Measurements from ENCODE around the gene MSH3.

The MSH3 gene

DNA sequence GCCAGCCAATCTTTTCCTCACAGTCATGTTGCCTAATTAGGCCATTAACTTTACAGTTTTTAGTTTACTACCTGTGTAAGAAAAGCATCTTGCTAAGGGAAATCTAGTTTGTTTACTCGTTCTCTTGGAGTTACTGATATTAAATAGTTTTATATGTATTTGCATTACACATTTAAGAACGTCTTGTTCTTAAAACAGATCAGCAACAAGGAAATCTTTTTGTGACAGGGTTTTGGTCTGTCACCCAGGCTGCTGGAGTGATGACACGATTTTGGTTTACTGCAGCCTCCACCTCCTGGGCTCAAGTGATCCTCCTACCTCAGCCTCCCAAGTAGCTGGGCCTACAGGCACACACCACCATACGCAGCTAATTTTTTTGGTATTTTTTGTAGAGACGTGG is 29.2 kb upstream of the MSH3 start:
- Mint-ChIP-seq H3K36me3 (ENCODE audit: low read depth) (peaks cover 24% of the 10 kb centered on the region), H3K4me3 (no peak overlapping the region), H3K4me1 (no peaks in the 10 kb centered on the region), H3K9me3 (no peaks in the 10 kb centered on the region), H3K27me3 (ENCODE audit: low read depth) (no peaks in the 10 kb centered on the region), H3K27ac (no peak overlapping the region)
- TF ChIP-seq, protein P1, sequence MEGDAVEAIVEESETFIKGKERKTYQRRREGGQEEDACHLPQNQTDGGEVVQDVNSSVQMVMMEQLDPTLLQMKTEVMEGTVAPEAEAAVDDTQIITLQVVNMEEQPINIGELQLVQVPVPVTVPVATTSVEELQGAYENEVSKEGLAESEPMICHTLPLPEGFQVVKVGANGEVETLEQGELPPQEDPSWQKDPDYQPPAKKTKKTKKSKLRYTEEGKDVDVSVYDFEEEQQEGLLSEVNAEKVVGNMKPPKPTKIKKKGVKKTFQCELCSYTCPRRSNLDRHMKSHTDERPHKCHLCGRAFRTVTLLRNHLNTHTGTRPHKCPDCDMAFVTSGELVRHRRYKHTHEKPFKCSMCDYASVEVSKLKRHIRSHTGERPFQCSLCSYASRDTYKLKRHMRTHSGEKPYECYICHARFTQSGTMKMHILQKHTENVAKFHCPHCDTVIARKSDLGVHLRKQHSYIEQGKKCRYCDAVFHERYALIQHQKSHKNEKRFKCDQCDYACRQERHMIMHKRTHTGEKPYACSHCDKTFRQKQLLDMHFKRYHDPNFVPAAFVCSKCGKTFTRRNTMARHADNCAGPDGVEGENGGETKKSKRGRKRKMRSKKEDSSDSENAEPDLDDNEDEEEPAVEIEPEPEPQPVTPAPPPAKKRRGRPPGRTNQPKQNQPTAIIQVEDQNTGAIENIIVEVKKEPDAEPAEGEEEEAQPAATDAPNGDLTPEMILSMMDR (IDR thresholded peaks at IDR 0.05; ENCODE audit: unreplicated experiment in 3 of 3): no peak

DNA sequence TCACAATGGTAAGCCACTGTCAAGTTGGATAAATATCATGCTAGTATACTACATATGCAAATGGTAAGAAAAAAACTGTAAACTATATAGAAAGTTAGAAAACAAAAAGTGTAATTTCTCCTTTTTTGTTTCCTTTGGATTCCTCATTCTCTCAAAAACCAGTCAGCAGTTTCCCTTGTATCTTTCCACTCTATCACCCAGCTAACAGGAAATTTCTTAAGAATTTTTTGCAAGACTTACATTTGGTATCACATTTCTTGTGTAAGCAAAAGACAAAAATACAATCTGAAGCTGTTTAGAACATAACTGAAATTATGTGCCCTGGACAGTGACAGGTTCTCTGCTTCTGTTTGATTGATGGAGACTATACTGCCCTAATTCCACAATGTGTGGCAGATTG is 25.2 kb upstream of the MSH3 start:
- Mint-ChIP-seq H3K27me3 (ENCODE audit: low read depth) (no peaks in the 10 kb centered on the region), H3K4me1 (no peaks in the 10 kb centered on the region), H3K9me3 (no peaks in the 10 kb centered on the region), H3K4me3 (no peak overlapping the region), H3K27ac (no peak overlapping the region), H3K36me3 (ENCODE audit: low read depth) (peaks cover 28% of the 10 kb centered on the region)
- TF ChIP-seq, protein P1 (IDR thresholded peaks at IDR 0.05; ENCODE audit: unreplicated experiment in 3 of 3): no peak

DNA sequence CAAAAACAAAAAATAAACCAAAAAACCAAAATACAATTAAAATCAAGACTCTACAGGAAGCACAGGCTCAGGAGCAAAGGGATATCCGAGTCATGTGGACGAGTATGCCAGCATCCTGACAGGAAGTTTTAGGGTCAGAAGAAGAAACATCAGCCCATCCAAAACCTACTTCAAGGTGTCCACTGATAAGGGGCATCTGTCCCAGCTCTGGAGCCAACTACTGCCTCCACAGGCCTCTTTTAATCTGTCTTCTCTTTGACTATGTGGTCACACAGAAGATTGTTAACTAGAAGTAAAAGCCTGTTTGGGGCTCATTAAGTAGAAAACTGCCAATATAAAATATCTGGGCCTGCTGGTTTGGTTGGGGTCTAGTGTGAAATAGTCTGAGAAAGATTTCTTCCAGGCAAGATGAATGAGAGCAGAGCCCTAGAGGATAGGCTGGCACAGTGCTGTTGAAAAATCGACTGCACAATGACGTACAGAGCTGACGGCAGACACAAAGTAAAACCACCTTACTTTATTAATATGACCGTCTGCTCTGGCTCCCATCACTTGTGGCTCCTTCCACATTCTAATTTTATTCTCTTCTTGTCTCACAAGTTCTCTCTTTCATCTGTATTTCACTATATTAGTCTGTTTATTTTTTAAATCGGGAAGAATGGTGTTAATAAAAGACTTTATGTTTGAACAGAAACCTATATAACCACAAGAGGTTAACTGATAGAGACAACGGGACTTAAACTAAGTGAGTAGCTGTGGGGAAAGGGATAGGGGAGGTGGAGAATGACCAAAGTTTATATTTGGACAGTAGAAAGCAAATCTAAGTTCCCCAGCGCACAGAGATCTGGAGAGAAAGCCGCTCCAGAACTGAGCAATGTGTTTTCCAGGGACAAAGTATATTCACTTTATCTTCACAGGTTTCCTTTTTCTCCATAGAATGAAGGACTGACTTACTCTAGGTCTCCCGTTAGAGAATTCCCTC is 22.9 kb upstream of the MSH3 start:
- H3K27me3 Mint-ChIP-seq (ENCODE audit: low read depth): no peaks in the 10 kb centered on the region
- no peak overlapping the region for H3K27ac Mint-ChIP-seq
- H3K4me3 Mint-ChIP-seq: no peak overlapping the region
- no peaks in the 10 kb centered on the region for H3K9me3 Mint-ChIP-seq
- no peaks in the 10 kb centered on the region for H3K4me1 Mint-ChIP-seq
- TF ChIP-seq, protein P1 (IDR thresholded peaks at IDR 0.05; ENCODE audit: unreplicated experiment in 3 of 3): no peak
- peaks cover 28% of the 10 kb centered on the region for H3K36me3 Mint-ChIP-seq (ENCODE audit: low read depth)

DNA sequence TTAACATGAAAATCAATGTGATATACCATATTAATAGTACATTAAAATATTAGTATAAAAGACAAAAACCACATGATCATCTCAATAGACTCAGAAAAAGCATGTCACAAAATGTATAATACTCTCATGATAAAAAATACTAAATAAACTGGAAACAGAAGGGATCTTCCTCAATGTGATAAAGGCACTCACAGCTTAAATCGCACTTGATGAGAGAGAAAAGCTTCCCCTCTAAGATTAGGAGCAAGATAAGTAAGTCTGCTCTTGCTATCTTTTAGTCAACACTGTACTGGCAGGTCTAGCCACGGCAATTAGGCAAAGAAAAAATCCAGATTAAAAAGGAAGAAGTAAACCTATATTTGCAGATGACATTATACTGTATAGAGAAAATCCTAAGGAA is 21.8 kb upstream of the MSH3 start:
- H3K27ac Mint-ChIP-seq: no peak overlapping the region

DNA sequence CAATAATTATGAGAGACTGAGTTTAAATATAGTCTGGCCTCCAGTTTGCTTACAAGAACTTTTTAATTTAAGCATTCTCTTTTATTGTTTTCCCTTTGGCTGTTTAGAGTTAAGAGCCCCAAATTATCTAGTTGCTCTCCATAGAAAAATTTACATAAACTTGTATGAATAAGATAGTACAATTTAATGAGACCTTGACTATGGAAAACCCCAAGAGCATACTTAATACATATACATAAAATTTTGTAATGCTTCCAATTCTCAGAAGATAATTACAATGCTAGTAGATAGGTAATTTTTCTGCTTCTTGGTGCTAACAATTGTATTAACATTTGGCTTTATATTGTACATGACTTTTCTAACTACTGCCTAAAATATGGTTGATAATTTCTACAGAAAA is 20.3 kb upstream of the MSH3 start:
- Mint-ChIP-seq H3K9me3 (no peaks in the 10 kb centered on the region), H3K4me1 (no peaks in the 10 kb centered on the region), H3K27ac (no peak overlapping the region), H3K27me3 (ENCODE audit: low read depth) (no peaks in the 10 kb centered on the region), H3K4me3 (no peak overlapping the region), H3K36me3 (ENCODE audit: low read depth) (peaks cover 45% of the 10 kb centered on the region)
- TF ChIP-seq, protein P1 (IDR thresholded peaks at IDR 0.05; ENCODE audit: unreplicated experiment in 3 of 3): no peak

More for the DNA sequence above, 21.8 kb upstream of the MSH3 start:
- no peaks in the 10 kb centered on the region for H3K4me1 Mint-ChIP-seq
- H3K36me3 Mint-ChIP-seq (ENCODE audit: low read depth): peaks cover 34% of the 10 kb centered on the region
- no peak overlapping the region for H3K4me3 Mint-ChIP-seq
- no peaks in the 10 kb centered on the region for H3K27me3 Mint-ChIP-seq (ENCODE audit: low read depth)
- H3K9me3 Mint-ChIP-seq: no peaks in the 10 kb centered on the region
- TF ChIP-seq, protein P1 (IDR thresholded peaks at IDR 0.05; ENCODE audit: unreplicated experiment in 3 of 3): no peak

DNA sequence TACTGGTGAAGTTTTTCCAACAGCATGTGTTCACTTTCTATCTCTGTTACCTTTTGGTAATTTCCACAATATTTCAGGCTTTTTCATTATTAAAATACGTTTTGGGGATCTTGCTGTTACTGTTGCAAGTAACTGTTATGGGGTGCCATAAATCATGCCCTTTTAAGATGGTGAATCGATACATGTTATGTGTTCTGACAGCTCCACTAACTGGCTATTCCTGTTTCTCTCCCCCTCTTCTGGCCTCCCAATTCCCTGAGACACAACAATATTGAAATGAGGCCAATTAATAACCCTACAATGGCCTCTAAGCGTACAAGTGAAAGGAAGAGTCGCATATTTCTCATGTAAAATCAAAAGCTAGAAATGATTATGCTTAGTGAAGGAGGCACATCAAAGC is 13.1 kb upstream of the MSH3 start:
- Mint-ChIP-seq H3K9me3 (peaks cover 5% of the 10 kb centered on the region), H3K27ac (no peak overlapping the region), H3K4me3 (no peak overlapping the region), H3K36me3 (ENCODE audit: low read depth) (peaks cover 84% of the 10 kb centered on the region), H3K27me3 (ENCODE audit: low read depth) (no peaks in the 10 kb centered on the region), H3K4me1 (peaks cover 5% of the 10 kb centered on the region)
- TF ChIP-seq, protein P1 (IDR thresholded peaks at IDR 0.05; ENCODE audit: unreplicated experiment in 3 of 3): no peak
